HG03442 (cell line): ENCODE measurements around the gene CDH10.

Experiments used
- ATAC-seq: cut with Tn5 transposase; IDR thresholded peaks from one replicate; pipeline ENCODE4 v1.9.1; 2021; ENCODE audit warnings: mild to moderate bottlenecking, moderate library complexity; ENCODE audit not compliant: unreplicated experiment

Gene CDH10

GRCh38 chr5:24606971-24607370, 37.8 kb downstream of the CDH10 start:
- ATAC-seq: no peak

- no peak for ATAC-seq
Observed at GRCh38 chr5:24602188-24602587, 42.6 kb downstream of the CDH10 start.

- no peak for ATAC-seq
Observed at GRCh38 chr5:24598956-24599355, 45.8 kb downstream of the CDH10 start.

GRCh38 chr5:24595329-24595728, 49.4 kb downstream of the CDH10 start:
- no peak for ATAC-seq

- no peak for ATAC-seq
Observed at GRCh38 chr5:24591426-24591825, 53.4 kb downstream of the CDH10 start.

GRCh38 chr5:24589566-24589965, 55.2 kb downstream of the CDH10 start:
- no peak for ATAC-seq

GRCh38 chr5:24585751-24586150, 59.0 kb downstream of the CDH10 start:
- no peak for ATAC-seq

GRCh38 chr5:24571302-24571701, 73.5 kb downstream of the CDH10 start:
- ATAC-seq: no peak

- ATAC-seq: no peak
Observed at GRCh38 chr5:24566933-24567332, 77.8 kb downstream of the CDH10 start.

- ATAC-seq: no peak
Observed at GRCh38 chr5:24555229-24555628, 89.5 kb downstream of the CDH10 start.

- no peak for ATAC-seq
Observed at GRCh38 chr5:24547132-24547531, 97.6 kb downstream of the CDH10 start.

GRCh38 chr5:24539613-24540012, 105.2 kb downstream of the CDH10 start:
- ATAC-seq: no peak

GRCh38 chr5:24538346-24538745, 106.4 kb downstream of the CDH10 start:
- ATAC-seq: no peak

- no peak for ATAC-seq
Observed at GRCh38 chr5:24535646-24536045, 109.1 kb downstream of the CDH10 start.

GRCh38 chr5:24530906-24531305, 113.9 kb downstream of the CDH10 start:
- ATAC-seq: no peak

GRCh38 chr5:24525414-24525813, 119.4 kb downstream of the CDH10 start:
- ATAC-seq: no peak

GRCh38 chr5:24512423-24512822, 132.4 kb downstream of the CDH10 start:
- no peak for ATAC-seq

GRCh38 chr5:24510523-24510988, 134.2 kb downstream of the CDH10 start:
- no peak for ATAC-seq

- no peak for ATAC-seq
Observed at GRCh38 chr5:24509943-24510342, 134.8 kb downstream of the CDH10 start.

- no peak for ATAC-seq
Observed at GRCh38 chr5:24505258-24505657, 139.5 kb downstream of the CDH10 start.

GRCh38 chr5:24497591-24498157, 147.1 kb downstream of the CDH10 start:
- no peak for ATAC-seq

GRCh38 chr5:24497145-24497544, 147.6 kb downstream of the CDH10 start:
- no peak for ATAC-seq

GRCh38 chr5:24496268-24496667, 148.5 kb downstream of the CDH10 start:
- no peak for ATAC-seq
